MM.1S (cell line): ENCODE results near the gene ZBTB32.

Experiments
- EZH2phosphoT487 ChIP-seq: fragments of 300-600 bp; sonication (generic); IDR thresholded peaks from 2 replicates; pipeline ENCODE4 v1.6.1; 2018; ENCODE audit warnings: antibody characterized with exemption, low read length
- TF ChIP-seq, protein P1 (sequence below): fragments of 300-600 bp; sonication (generic); IDR thresholded peaks from 2 replicates; pipeline ENCODE4 v1.5.1; 2016; ENCODE audit warnings: antibody characterized with exemption, low read length, mixed read lengths

DNA sequence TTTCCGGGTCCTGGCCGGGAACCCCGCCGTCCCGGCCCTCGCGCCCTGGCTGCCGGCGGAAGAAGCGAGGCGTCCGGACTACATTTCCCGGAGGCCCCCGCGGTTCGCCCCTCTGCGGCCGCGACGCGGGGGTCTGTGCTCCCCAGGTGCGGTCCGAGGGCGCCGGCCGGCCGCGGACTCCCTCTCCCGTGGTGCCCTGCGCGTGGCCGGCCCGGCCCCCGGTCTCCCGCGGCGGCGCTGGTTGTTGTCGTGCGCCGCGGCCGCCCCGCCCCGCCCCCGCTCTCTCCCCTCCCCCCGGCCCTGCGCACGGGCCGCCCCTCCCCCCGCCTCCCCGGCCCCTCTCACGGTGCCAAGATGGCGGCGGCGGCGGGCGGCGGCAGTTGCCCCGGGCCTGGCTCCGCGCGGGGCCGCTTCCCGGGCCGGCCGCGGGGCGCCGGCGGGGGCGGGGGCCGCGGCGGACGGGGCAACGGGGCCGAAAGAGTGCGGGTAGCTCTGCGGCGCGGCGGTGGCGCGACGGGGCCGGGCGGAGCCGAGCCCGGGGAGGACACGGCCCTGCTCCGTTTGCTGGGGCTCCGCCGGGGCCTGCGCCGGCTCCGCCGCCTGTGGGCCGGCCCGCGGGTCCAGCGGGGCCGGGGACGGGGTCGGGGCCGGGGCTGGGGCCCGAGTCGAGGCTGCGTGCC lies 13.4 kb downstream of the ZBTB32 start, which contains the start of gene KMT2B:
- TF ChIP-seq, protein P1, sequence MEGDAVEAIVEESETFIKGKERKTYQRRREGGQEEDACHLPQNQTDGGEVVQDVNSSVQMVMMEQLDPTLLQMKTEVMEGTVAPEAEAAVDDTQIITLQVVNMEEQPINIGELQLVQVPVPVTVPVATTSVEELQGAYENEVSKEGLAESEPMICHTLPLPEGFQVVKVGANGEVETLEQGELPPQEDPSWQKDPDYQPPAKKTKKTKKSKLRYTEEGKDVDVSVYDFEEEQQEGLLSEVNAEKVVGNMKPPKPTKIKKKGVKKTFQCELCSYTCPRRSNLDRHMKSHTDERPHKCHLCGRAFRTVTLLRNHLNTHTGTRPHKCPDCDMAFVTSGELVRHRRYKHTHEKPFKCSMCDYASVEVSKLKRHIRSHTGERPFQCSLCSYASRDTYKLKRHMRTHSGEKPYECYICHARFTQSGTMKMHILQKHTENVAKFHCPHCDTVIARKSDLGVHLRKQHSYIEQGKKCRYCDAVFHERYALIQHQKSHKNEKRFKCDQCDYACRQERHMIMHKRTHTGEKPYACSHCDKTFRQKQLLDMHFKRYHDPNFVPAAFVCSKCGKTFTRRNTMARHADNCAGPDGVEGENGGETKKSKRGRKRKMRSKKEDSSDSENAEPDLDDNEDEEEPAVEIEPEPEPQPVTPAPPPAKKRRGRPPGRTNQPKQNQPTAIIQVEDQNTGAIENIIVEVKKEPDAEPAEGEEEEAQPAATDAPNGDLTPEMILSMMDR: no peak
- no peak for TF ChIP-seq EZH2phosphoT487
